HUES6 (cell line): Measurements from ENCODE around the gene GPM6B.
"Not testable (repeated sequence)": the region's sequence is repeated elsewhere in the genome, so short reads cannot be mapped to it uniquely, and the experiment has no call there.

Source experiments
- H3K27ac ChIP-seq: 2 replicates; pipeline ENCODE4 v1.7.0; 2013; ENCODE audit warnings: low read depth, mild to moderate bottlenecking, low read length, inconsistent platforms
- H3K27me3 ChIP-seq: 2 replicates; pipeline ENCODE4 v1.6.1; 2013; ENCODE audit warnings: low read length; ENCODE audit not compliant: control insufficient read depth, insufficient read depth
- H3K36me3 ChIP-seq: 2 replicates; pipeline ENCODE4 v1.6.1; 2013; ENCODE audit warnings: low read length; ENCODE audit not compliant: control insufficient read depth, insufficient read depth
- H3K4me1 ChIP-seq: 2 replicates; pipeline ENCODE4 v1.6.1; 2013; ENCODE audit warnings: low read length; ENCODE audit not compliant: control insufficient read depth, insufficient read depth
- H3K4me3 ChIP-seq: 2 replicates; pipeline ENCODE4 v1.5.1; 2013; ENCODE audit warnings: low read depth, low read length
- H3K9ac ChIP-seq: one replicate; pipeline ENCODE4 v1.6.1; 2013; ENCODE audit warnings: mild to moderate bottlenecking, low read length
- H3K9me3 ChIP-seq: 2 replicates; pipeline ENCODE4 v1.6.1; 2013; ENCODE audit warnings: low read depth, low read length; ENCODE audit not compliant: control insufficient read depth, insufficient read depth

GPM6B gene

DNA sequence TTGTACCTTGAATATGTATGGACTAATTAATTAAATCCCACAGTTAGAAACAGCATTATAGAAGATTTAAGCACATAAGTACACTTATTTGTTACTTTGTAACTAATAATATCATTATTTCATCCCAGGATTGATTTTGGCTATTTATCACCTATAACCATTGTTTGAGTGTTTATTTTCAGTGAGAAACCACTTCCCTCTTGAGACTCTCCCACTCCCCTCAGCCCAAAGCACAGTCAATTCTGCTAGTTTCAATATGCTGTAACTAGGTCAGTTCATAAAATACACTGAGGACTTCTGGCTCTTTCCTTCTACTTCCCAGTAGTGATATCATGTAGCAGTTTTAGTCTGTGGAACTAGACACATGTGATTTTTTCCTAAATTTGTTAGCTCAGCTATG is 66.1 kb downstream of the GPM6B start:
- H3K4me1 ChIP-seq: no peaks in the 10 kb centered on the region
- H3K9ac ChIP-seq: no peak overlapping the region
- no peaks in the 10 kb centered on the region for H3K27me3 ChIP-seq
- H3K36me3 ChIP-seq: peaks cover 86% of the 10 kb centered on the region
- no peak overlapping the region for H3K27ac ChIP-seq
- no peaks in the 10 kb centered on the region for H3K9me3 ChIP-seq
- no peak overlapping the region for H3K4me3 ChIP-seq

GRCh38 chrX:13750204-13750603 is 66.7 kb downstream of the GPM6B start:
- Histone ChIP-seq H3K4me1 (no peaks in the 10 kb centered on the region), H3K27ac (no peak overlapping the region), H3K4me3 (no peak overlapping the region), H3K27me3 (no peaks in the 10 kb centered on the region), H3K36me3 (peaks cover 87% of the 10 kb centered on the region), H3K9ac (no peak overlapping the region), H3K9me3 (no peaks in the 10 kb centered on the region)

DNA sequence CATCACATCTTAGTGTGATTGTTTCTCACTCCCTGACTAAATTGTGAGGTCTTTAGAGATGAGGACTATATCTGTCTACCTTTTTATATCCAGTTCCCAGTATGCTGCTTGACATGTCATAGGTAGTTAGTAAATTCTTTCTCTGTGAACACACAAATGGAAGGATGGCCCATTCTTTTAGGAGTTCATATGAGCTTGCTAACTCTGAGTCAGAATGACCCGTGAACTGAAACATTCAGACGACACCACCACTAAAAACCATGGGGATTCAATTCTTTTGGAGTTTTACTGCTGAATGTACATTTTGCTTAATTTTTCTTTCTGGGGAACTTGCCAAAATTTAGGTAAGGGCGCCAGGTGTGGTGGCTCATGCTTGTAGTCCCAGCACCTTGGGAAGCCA is 68.4 kb downstream of the GPM6B start:
- H3K27me3 ChIP-seq: no peaks in the 10 kb centered on the region
- H3K9ac ChIP-seq: no peak overlapping the region
- no peaks in the 10 kb centered on the region for H3K9me3 ChIP-seq
- peaks cover 90% of the 10 kb centered on the region for H3K36me3 ChIP-seq
- H3K27ac ChIP-seq: no peak overlapping the region
- no peaks in the 10 kb centered on the region for H3K4me1 ChIP-seq
- no peak overlapping the region for H3K4me3 ChIP-seq

GRCh38 chrX:13747836-13748235 is 69.1 kb downstream of the GPM6B start:
- Histone ChIP-seq H3K36me3 (peaks cover 84% of the 10 kb centered on the region), H3K9me3 (no peaks in the 10 kb centered on the region), H3K4me3 (no peak overlapping the region), H3K27me3 (no peaks in the 10 kb centered on the region), H3K27ac (no peak overlapping the region), H3K4me1 (peaks cover 2% of the 10 kb centered on the region; the same call in 1 of the 2 replicates), H3K9ac (no peak overlapping the region)

DNA sequence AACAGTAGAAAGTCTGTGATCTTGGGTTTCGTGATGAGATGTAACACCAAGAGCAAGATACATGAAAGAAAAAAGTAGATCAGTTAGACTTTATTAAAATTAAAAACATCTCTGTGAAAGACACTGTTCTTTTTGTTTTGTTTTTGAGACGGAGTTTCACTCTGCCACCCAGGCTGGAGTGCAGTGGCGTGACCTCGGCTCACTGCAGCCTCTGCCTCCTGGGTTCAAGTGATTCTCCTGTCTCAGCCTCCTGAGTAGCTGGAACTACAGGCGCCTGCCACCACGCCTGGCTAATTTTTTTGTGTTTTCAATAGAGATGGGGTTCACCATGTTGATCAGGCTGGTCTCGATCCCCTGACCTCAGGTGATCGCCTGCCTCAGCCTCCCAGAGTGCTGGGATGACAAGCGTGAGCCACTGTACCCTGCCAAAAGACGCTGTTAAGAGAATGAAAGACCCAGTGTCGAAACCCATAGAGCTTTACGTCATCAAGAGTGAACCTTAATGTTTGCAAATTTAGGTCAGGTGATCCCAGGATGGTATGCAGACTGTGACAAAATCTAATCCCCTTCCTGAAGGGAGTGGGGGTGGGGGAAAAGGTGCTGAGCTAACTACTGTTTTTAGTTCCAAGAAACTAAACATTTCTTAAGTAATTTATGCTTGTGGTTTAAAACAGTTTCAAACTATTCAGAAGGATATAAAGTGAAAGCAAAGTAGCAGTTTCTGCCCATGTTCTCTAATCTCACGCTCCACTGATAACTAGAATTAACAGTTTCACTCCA is 74.3 kb downstream of the GPM6B start:
- Histone ChIP-seq H3K9ac (peak overlapping the region; percentile 7), H3K27ac (0 out of 2 replicates have a peak overlapping the region, but pooled peaks have one; percentile 33), H3K36me3 (peaks cover 69% of the 10 kb centered on the region), H3K4me3 (no peak overlapping the region), H3K27me3 (no peaks in the 10 kb centered on the region), H3K4me1 (peaks cover 14% of the 10 kb centered on the region; the same call in 1 of the 2 replicates), H3K9me3 (no peaks in the 10 kb centered on the region)

- H3K4me1 ChIP-seq: peaks cover 14% of the 10 kb centered on the region; the same call in 1 of the 2 replicates
- H3K9ac ChIP-seq: no peak overlapping the region
- H3K9me3 ChIP-seq: no peaks in the 10 kb centered on the region
- H3K27ac ChIP-seq: no peak overlapping the region
- no peak overlapping the region for H3K4me3 ChIP-seq
- H3K27me3 ChIP-seq: no peaks in the 10 kb centered on the region
- H3K36me3 ChIP-seq: peaks cover 69% of the 10 kb centered on the region
Measured at GRCh38 chrX:13741695-13742094, 75.2 kb downstream of the GPM6B start.

DNA sequence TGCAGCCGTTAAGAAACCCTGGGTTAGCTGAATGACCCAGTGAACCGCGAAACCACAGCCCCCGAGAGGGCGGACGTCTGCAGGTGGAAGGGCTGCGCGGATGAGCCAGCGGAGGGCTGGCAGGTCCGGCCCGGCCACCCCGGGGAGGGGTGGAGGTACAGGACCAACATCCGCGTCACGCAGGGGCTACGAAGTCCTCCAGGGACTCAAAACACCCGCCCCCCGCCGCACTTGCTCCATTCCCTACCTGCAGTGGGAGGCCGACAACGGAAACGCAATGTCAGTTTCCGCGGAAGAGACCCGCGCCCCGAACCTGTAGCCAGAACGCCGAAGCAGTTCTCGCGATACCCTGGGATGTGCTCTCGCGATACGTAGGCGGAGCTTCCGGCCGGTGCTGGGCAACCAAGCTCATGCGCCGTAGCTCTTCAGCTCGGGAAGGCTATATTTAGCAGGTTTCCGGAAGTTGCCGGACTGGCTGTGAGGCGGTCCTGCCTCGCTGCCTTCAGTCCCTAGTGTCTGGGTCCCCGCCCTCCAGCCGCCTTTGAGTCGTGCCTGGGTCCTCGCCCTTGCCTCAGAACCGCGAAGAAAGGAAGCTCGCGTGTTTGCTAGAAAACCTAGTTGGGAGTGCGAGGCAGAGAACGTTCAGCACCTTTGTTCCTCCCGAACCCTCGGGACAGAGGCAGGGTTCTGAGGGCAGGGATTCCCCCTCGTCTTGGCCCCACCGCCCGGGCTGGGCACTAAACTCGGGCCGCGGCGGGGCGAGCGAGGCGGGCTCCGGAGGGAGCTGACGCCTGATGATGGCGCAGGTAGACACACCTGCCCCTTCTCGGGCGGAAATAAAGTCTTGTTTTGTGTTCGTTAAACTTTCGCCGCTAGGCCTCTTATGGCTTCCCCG is 82.4 kb downstream of the GPM6B start, which contains the start of the genes OFD1 and TRAPPC2:
Gene OFD1, plus strand, starts transcription at position 471 of the 895 bp plus-strand sequence. Its CDS starts 324 bp downstream, at position 795.
Gene TRAPPC2, minus strand, starts transcription at position 343 of the 895 bp plus-strand sequence. CDS start 14,657 bp downstream, outside the sequence.
- Histone ChIP-seq H3K27ac (peak within 1 kb of the TSS; percentile 93), H3K36me3 (peaks cover 27% of the 10 kb centered on the region)

DNA sequence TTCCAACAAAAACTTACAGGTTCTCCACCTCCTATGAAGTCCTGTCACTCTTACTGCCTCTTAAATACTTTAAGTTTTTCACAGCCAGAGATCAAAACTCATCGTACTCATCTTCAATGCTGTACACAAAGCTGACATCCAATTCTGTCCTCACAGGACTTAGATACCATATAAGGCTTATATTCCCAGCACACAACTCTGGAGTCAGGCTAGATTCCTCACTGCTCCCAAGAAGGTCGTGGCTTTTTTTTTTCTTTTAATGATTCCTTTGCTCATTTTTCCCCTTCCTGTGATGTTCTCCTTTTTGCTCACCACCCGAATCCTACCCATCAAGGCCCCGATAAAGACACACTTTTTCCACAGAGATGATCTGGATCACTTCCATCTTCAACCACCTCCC is 83.4 kb downstream of the GPM6B start:
- H3K4me3 ChIP-seq: peak overlapping the region; percentile 91
- H3K9me3 ChIP-seq: no peaks in the 10 kb centered on the region
- H3K4me1 ChIP-seq: no peaks in the 10 kb centered on the region
- peak overlapping the region; percentile 98 for H3K9ac ChIP-seq
- H3K27me3 ChIP-seq: no peaks in the 10 kb centered on the region
- H3K36me3 ChIP-seq: peaks cover 18% of the 10 kb centered on the region
- H3K27ac ChIP-seq: peak overlapping the region; percentile 71; the same call in 1 of the 2 replicates

More for the DNA sequence above, 82.4 kb downstream of the GPM6B start, which contains the start of the genes OFD1 and TRAPPC2:
- Histone ChIP-seq H3K9ac (peak within 1 kb of the TSS; percentile 98), H3K4me1 (no peaks in the 10 kb centered on the region), H3K4me3 (peak within 1 kb of the TSS; percentile 91), H3K27me3 (no peaks in the 10 kb centered on the region), H3K9me3 (no peaks in the 10 kb centered on the region)

GRCh38 chrX:13732246-13733067 is 84.4 kb downstream of the GPM6B start:
- H3K36me3 ChIP-seq: peaks cover 13% of the 10 kb centered on the region
- no peaks in the 10 kb centered on the region for H3K4me1 ChIP-seq
- no peaks in the 10 kb centered on the region for H3K27me3 ChIP-seq
- H3K27ac ChIP-seq: no peak overlapping the region
- no peak overlapping the region for H3K9ac ChIP-seq
- H3K9me3 ChIP-seq: no peaks in the 10 kb centered on the region
- H3K4me3 ChIP-seq: no peak overlapping the region

GRCh38 chrX:13730523-13730922 is 86.4 kb downstream of the GPM6B start:
- H3K4me3 ChIP-seq, H3K4me1 ChIP-seq, H3K36me3 ChIP-seq, H3K9ac ChIP-seq, H3K9me3 ChIP-seq, H3K27me3 ChIP-seq, H3K27ac ChIP-seq: not testable (repeated sequence)
